MM.1S (cell line): Measurements from ENCODE around the gene HTRA1.

Experiments used
- DNase-seq: peaks from one replicate; pipeline ENCODE4 v3.0.0-alpha.2; 2015
- H2AFZ ChIP-seq: fragments of 300-600 bp; sonication (generic); 2 replicates; pipeline ENCODE4 v1.6.0; 2016; ENCODE audit warnings: antibody characterized with exemption, low read length
- H3F3A ChIP-seq: fragments of 300-600 bp; sonication (generic); 2 replicates; pipeline ENCODE4 v1.6.1; 2016; ENCODE audit warnings: mild to moderate bottlenecking, antibody characterized with exemption, low read length, moderate library complexity, mixed read lengths; ENCODE audit not compliant: insufficient read depth
- H3K27ac ChIP-seq: fragments of 300-600 bp; sonication (generic); 2 replicates; pipeline ENCODE4 v1.5.1; 2016; ENCODE audit warnings: mild to moderate bottlenecking, low read length
- H3K27me3 ChIP-seq: fragments of 300-600 bp; sonication (generic); replicated peaks from 2 replicates; pipeline ENCODE4 v1.6.0; 2016; ENCODE audit warnings: low read length; ENCODE audit not compliant: insufficient read depth
- H3K36me3 ChIP-seq: fragments of 300-600 bp; sonication (generic); replicated peaks from 2 replicates; pipeline ENCODE4 v1.6.1; 2016; ENCODE audit warnings: mild to moderate bottlenecking, low read length, mixed read lengths; ENCODE audit not compliant: insufficient read depth
- H3K4me1 ChIP-seq: fragments of 300-600 bp; sonication (generic); 2 replicates; pipeline ENCODE4 v1.6.1; 2016; ENCODE audit warnings: low read length, mixed read lengths
- H3K4me2 ChIP-seq: fragments of 300-600 bp; sonication (generic); 2 replicates; pipeline ENCODE4 v1.6.0; 2016; ENCODE audit warnings: low read depth, low read length
- H3K4me3 ChIP-seq: fragments of 300-600 bp; sonication (generic); 2 replicates; pipeline ENCODE4 v1.5.1; 2016; ENCODE audit warnings: low read length, mixed read lengths
- H3K79me2 ChIP-seq: fragments of 300-600 bp; sonication (generic); 2 replicates; pipeline ENCODE4 v1.6.1; 2016; ENCODE audit warnings: mixed run types, low read length, mixed read lengths
- H3K9ac ChIP-seq: fragments of 300-600 bp; sonication (generic); 2 replicates; pipeline ENCODE4 v1.6.1; 2016; ENCODE audit warnings: low read length, mixed read lengths
- H3K9me2 ChIP-seq: fragments of 300-600 bp; sonication (generic); replicated peaks from 2 replicates; pipeline ENCODE4 v1.6.1; 2016; ENCODE audit warnings: mild to moderate bottlenecking, low read length, mixed read lengths; ENCODE audit not compliant: insufficient read depth
- H3K9me3 ChIP-seq: fragments of 300-600 bp; sonication (generic); replicated peaks from 2 replicates; pipeline ENCODE4 v1.6.1; 2016; ENCODE audit warnings: mild to moderate bottlenecking, low read length, mixed read lengths; ENCODE audit not compliant: insufficient read depth
- H4K20me1 ChIP-seq: fragments of 300-600 bp; sonication (generic); 2 replicates; pipeline ENCODE4 v1.6.1; 2016; ENCODE audit warnings: mild to moderate bottlenecking, low read length, moderate library complexity, mixed read lengths; ENCODE audit not compliant: insufficient read depth
- CTCF ChIP-seq: fragments of 300-600 bp; sonication (generic); IDR thresholded peaks from 2 replicates; pipeline ENCODE4 v1.5.1; 2016; ENCODE audit warnings: antibody characterized with exemption, low read length, mixed read lengths
- EZH2 ChIP-seq: fragments of 300-600 bp; sonication (generic); optimal IDR thresholded peaks from 2 replicates; pipeline ENCODE3; 2017; ENCODE audit warnings: low read depth, mild to moderate bottlenecking, antibody characterized with exemption, low read length, mixed read lengths
- EZH2phosphoT487 ChIP-seq: fragments of 300-600 bp; sonication (generic); IDR thresholded peaks from 2 replicates; pipeline ENCODE4 v1.6.1; 2018; ENCODE audit warnings: antibody characterized with exemption, low read length

Gene HTRA1

GRCh38 chr10:122537545-122537944 lies 76.2 kb downstream of the HTRA1 start:
- H3K4me1 ChIP-seq = no peaks in the 10 kb centered on the region
- no peak overlapping the region for H3K4me2 ChIP-seq
- H3K27me3 ChIP-seq = no peaks in the 10 kb centered on the region; the same call in 1 of the 2 replicates
- TF ChIP-seq CTCF (no peak), EZH2 (no peak), EZH2phosphoT487 (no peak)
- H3K4me3 ChIP-seq = no peak overlapping the region
- H3K36me3 ChIP-seq = no peaks in the 10 kb centered on the region
- DNase-seq = no peak
- H2AFZ ChIP-seq = no peak overlapping the region
- H3K9me3 ChIP-seq = no peaks in the 10 kb centered on the region
- H3K9ac ChIP-seq = no peak overlapping the region
- no peaks in the 10 kb centered on the region for H3F3A ChIP-seq
- no peaks in the 10 kb centered on the region for H3K79me2 ChIP-seq
- no peaks in the 10 kb centered on the region for H3K9me2 ChIP-seq
- H3K27ac ChIP-seq = no peak overlapping the region
- no peaks in the 10 kb centered on the region for H4K20me1 ChIP-seq

- TF ChIP-seq EZH2 (no peak), CTCF (no peak)
- no peak overlapping the region for H3K9ac ChIP-seq
- no peak overlapping the region for H3K4me3 ChIP-seq
- H3K27ac ChIP-seq = no peak overlapping the region
- H2AFZ ChIP-seq = no peak overlapping the region
- H3K79me2 ChIP-seq = no peaks in the 10 kb centered on the region
- DNase-seq = no peak
- H3K36me3 ChIP-seq = no peaks in the 10 kb centered on the region
- H3K9me2 ChIP-seq = no peaks in the 10 kb centered on the region
- H3K9me3 ChIP-seq = no peaks in the 10 kb centered on the region
- H4K20me1 ChIP-seq = no peaks in the 10 kb centered on the region
- H3F3A ChIP-seq = no peaks in the 10 kb centered on the region
- H3K4me1 ChIP-seq = no peaks in the 10 kb centered on the region
- H3K27me3 ChIP-seq = no peaks in the 10 kb centered on the region
- no peak overlapping the region for H3K4me2 ChIP-seq
Measured at GRCh38 chr10:122541541-122542002, 80.2 kb downstream of the HTRA1 start.

- Histone ChIP-seq H3K9me3 (no peaks in the 10 kb centered on the region), H3K4me3 (no peak overlapping the region), H3K9ac (no peak overlapping the region), H3K79me2 (no peaks in the 10 kb centered on the region), H3K4me2 (no peak overlapping the region), H4K20me1 (no peaks in the 10 kb centered on the region), H3K9me2 (no peaks in the 10 kb centered on the region), H3K4me1 (no peaks in the 10 kb centered on the region), H3K27ac (no peak overlapping the region), H3K27me3 (no peaks in the 10 kb centered on the region), H3K36me3 (no peaks in the 10 kb centered on the region), H3F3A (no peaks in the 10 kb centered on the region), H2AFZ (no peak overlapping the region)
- DNase-seq = no peak
- TF ChIP-seq CTCF (no peak), EZH2phosphoT487 (no peak), EZH2 (no peak)
Measured at GRCh38 chr10:122543676-122544445, 82.5 kb downstream of the HTRA1 start.
